ENCODE measurements around the gene TGFBR3L.

TGFBR3L gene

GRCh38 chr19:7914598-7915045 lies at the start of gene TGFBR3L:
TGFBR3L (plus strand) TSS chr19:7914830.
- no peak for DNase-seq (ENCODE audit: low read depth in 2 of 3, low spot score in 2 of 3)

DNA sequence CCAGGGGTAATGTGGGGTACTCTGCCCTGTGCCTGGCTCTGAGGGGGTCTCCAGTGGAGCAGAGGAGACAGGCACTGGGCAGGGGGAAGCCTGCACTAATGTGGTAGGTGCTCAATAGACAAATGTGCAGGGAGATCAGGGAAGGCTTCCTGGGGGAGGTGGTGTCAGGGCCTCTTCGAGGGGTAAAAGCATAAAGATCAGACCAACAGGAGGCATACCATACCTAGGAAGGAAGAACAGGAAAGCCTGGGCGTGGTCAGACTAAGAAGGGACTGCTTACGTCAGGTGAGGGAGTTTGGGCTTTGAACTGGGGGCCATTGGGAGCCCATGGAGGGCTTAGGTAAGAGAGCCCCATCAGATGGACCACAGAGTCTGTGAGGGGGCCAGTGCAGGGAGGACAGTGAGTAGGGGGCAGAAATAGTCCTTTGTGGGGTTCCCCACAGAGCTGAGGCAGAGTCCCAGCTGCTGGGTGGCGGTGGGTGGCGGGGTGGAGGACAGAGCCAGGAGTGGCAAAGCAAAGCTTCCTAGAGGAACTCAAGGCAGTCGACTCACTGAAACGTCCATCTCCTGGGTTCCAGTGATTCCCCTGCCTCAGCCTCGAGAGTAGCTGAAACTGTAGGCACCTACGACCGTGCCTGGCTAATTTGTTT lies 49.2 kb upstream of the TGFBR3L start:
- no peak for DNase-seq (ENCODE audit: low read depth in 2 of 3, low spot score in 2 of 3)

DNA sequence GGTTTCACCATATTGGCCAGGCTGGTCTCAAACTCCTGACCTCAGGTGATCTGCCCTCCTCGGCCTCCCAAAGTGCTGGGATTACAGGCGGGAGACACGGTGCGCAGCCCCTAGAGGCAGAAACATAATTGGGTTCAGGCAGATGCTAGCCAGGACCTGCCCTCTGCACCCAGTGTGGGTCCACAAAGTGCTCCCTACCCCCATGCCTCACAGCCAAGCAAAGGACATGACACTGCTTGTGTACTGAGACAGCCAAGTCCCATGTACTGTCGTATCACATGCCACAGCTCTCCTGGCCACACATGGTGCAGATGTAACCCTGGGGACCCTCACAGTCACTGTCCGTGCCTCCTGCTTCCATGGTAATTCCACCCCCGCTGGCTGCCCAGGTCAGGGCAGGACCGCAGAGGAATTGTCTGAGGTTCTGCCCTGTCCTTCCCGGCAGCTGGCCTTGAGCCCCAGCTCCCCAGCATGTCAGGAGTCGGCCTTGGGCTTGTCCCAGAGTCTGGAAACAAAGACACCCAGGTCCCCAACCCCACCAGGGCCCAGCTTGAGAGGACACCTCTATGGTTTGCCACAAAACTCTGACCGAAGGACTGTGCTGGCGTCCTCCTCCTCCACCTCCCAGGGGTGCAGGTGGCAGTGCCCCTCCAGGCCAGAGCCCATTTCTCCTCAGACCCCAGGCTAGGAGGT lies 48.1 kb upstream of the TGFBR3L start:
- no peak for DNase-seq (ENCODE audit: low read depth in 2 of 3, low spot score in 2 of 3)

- DNase-seq (ENCODE audit: low read depth in 2 of 3, low spot score in 2 of 3): no peak
These were observed 47.4 kb upstream of the TGFBR3L start for GRCh38 chr19:7867092-7867844.

GRCh38 chr19:7868326-7868670 lies 46.3 kb upstream of the TGFBR3L start:
- DNase-seq (ENCODE audit: low read depth in 2 of 3, low spot score in 2 of 3): no peak

GRCh38 chr19:7868671-7869452 lies 45.8 kb upstream of the TGFBR3L start:
- DNase-seq (ENCODE audit: low read depth in 2 of 3, low spot score in 2 of 3): peak; percentile 52 to 74 (median 70)

GRCh38 chr19:7869453-7869909 lies 45.1 kb upstream of the TGFBR3L start:
- peak; percentile 55 to 85 (median 60) for DNase-seq (ENCODE audit: low read depth in 2 of 3, low spot score in 2 of 3)

DNA sequence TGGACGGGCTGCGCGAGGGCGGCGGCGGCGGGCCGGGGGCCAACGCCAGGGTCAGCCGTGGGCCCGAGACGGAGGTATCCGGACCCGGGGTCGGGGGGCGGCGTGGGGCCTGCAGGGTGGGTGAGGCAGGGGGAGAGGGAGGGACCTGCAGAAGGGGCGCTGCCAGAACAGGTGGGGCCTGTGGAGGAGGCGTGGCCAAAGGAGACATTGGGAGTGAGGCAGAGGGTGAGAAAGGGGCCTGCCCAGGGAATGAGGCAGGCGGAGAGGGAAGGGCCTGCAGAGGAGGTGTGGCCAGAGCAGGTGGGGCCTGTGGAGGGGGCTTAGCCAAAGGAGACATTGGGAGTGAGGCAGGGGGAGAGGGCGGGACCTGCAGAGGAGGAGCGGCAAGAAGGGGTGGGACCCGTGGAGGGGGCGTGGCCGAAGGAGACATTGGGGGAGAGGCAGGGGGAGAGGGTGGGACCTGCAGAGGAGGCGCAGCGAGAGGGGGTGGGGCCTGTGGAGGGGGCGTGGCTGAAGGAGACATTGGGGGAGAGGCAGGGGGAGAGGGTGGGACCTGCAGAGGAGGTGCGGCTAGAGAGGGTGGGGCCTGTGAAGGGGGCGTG lies 44.6 kb upstream of the TGFBR3L start:
- DNase-seq (ENCODE audit: low read depth in 2 of 3, low spot score in 2 of 3): no peak

- no peak for DNase-seq (ENCODE audit: low read depth in 2 of 3, low spot score in 2 of 3)
These were observed 43.8 kb upstream of the TGFBR3L start for GRCh38 chr19:7870571-7871436.

GRCh38 chr19:7871437-7872305 lies 43.0 kb upstream of the TGFBR3L start:
- DNase-seq (ENCODE audit: low read depth in 2 of 3, low spot score in 2 of 3): peak; percentile 50 to 84 (median 57)

- DNase-seq (ENCODE audit: low read depth in 2 of 3, low spot score in 2 of 3): no peak
These were observed 42.1 kb upstream of the TGFBR3L start for GRCh38 chr19:7872306-7873204.

DNA sequence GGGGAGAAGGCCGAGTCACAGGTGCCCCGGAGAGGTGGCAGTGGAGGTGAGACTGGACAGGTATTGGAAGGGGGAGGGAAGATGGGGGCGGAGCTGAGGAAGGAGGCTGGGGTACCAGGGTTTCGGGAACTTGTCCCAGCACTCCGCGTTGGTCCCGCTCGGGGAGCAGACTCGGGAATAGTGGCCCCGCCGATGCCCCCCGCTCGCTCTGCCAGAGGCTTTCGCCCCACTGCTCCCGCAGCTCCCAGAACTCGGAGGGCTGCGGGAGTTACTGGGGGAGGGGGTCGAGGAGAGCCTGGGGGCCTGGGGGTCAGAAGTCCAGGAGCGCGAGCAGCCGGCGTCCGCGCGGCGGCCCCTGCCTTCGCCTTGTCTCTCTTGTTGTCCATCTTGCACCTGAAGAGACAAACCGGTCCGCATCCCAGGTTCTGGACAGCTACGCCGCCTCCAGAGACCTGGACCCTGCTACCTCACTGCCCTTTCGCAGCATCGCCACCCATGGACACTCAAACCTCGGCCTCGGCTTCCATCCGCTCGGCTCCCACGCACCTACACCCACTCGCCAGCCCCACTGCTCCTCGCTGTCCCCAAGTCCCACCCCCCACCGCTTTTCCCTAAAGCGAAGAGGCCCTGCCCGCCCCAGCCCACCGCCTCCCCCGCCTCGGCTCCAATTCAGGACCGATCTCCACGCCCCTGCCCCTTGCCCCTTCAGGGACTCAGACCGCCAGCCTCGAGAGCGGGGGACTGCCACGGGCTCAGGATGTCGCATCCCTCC lies 41.1 kb upstream of the TGFBR3L start:
- DNase-seq (ENCODE audit: low read depth in 2 of 3, low spot score in 2 of 3): no peak

DNA sequence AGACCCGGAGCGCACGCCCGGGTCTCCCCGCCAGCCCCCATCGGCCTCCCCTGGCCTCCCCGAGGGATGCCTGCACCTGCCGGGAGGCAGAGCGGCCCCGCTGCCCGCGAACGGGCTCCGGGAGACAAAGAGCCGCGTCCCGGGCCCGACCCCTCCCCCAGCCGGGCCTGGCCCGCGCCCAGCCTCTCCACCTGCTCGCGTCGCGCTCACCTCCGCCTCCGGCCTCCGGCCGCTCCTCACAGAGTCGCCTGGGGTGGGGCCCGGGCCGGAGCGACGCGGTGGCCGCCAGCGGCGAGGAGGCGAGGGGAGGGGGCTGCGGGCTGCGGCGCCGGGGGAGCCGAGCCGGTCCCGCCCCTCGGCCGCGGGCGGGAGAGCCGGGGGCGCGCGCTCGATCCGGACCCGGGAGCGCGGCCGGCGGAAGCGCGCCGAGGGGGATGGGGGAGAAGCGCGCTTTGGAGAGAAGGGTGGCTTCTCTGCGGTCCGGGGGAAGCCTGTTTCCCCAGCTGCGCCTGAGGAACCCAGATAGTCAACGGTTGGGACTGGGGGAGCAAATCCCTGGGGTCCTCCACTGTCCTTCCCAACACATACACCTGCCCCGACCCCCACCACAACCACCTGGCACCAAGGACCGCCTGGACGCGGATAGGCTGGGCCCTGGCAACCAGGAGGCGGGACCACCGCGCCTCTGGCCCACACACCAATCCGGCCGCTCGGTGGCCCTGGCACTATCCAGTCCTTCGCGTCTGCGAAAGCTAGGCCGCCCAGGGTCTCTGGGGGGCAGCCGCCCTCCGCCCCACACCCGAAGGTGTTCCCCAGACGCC lies 40.3 kb upstream of the TGFBR3L start, which contains the start of gene PRR36:
PRR36 (minus strand) TSS at position 315 of the 821 bp plus-strand sequence. CDS start 701 bp downstream, outside the sequence.
- DNase-seq (ENCODE audit: low read depth in 2 of 3, low spot score in 2 of 3): no peak

- no peak for DNase-seq (ENCODE audit: low read depth in 2 of 3, low spot score in 2 of 3)
These were observed 39.7 kb upstream of the TGFBR3L start for GRCh38 chr19:7874897-7875273.

DNA sequence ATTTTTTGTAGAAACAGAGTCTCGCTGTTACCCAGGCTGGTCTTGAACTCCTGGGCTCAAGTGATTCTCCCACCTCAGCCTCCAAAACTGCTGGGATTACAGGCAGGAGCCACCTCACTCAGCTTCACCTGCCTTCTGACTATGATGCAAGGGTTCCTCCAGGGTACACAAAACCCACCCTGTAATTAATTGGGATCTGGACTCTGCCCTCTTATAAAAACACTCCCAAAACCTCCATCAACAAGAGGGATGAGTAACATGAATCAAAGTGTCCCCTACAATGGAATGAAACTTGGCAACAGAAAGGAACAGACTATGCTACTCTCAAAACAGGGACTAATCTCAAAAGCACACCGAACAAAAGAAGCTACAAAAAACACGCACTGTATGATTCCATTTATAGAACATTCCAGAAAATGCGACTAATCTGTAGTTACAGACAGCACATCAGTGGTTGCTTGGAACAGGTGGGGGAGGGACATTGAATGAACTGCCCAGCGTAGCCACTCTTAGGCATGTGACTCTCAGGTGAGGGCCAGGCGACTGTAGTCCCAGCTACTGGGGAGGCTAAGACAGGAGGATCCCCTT lies 37.3 kb upstream of the TGFBR3L start:
- DNase-seq (ENCODE audit: low read depth in 2 of 3, low spot score in 2 of 3): no peak

Data from activated CD8-positive, alpha-beta memory T cell treated with anti-CD3 and anti-CD28 coated beads for 48 hours (primary cell).